IMR-90 (cell line): ENCODE results near the gene FAM163B. TPM values are rescaled to one million over a fixed set of nuclear protein-coding genes. Genes with fewer than 3 reads are reported as not detected.

ENCODE experiments used
- ATAC-seq: fragments of 200-7000 bp; cut with Tn5 transposase; 2 replicates; pipeline ENCODE4 v1.9.1; 2020; ENCODE audit warnings: low read depth, mild to moderate bottlenecking, moderate library complexity
- BruUV-seq: library from RNA; stranded (reverse); fragments of 400-500 nt; replicated peaks from 2 replicates; lab custom pipeline; 2021; lab: Mats Ljungman, UMichigan
- CTCF ChIA-PET: fragments of 300-600 bp; formaldehyde crosslinking; extraction: SDS; loops from one replicate; lab custom pipeline; 2021; ENCODE audit warnings: antibody characterized with exemption; lab: Yijun Ruan, JAX
- POLR2A ChIA-PET: fragments of 300-600 bp; sonication (Branson Sonifier 250); formaldehyde crosslinking; loops from one replicate; lab custom pipeline; 2022; ENCODE audit warnings: antibody characterized with exemption; ENCODE audit not compliant: unreplicated experiment; lab: Charles Lee
- DNase-seq: peaks from one replicate; pipeline ENCODE4 v3.0.0; 2013
- H2AFZ ChIP-seq: replicated peaks from 2 replicates; pipeline ENCODE3; 2013; ENCODE audit warnings: low read length, mild to moderate bottlenecking; ENCODE audit not compliant: poor library complexity
- H2AK5ac ChIP-seq: 2 replicates; pipeline ENCODE4 v1.6.1; 2013; ENCODE audit warnings: low read depth, low read length, inconsistent platforms
- H2AK9ac ChIP-seq: replicated peaks from 2 replicates; pipeline ENCODE3; 2013; ENCODE audit warnings: mild to moderate bottlenecking, low read depth, low read length, moderate library complexity; ENCODE audit not compliant: poor library complexity
- H2BK120ac ChIP-seq: 2 replicates; pipeline ENCODE4 v1.6.1; 2013; ENCODE audit warnings: low read depth, low read length, inconsistent platforms
- H2BK15ac ChIP-seq: 3 replicates; pipeline ENCODE4 v1.6.1; 2013; ENCODE audit warnings: low read depth, low read length, inconsistent platforms
- H2BK20ac ChIP-seq: 2 replicates; pipeline ENCODE4 v1.6.1; 2013; ENCODE audit warnings: low read depth, mild to moderate bottlenecking, inconsistent platforms, low read length, moderate library complexity
- H2BK5ac ChIP-seq: 2 replicates; pipeline ENCODE4 v1.6.1; 2013; ENCODE audit warnings: mild to moderate bottlenecking, low read depth, low read length, inconsistent platforms; ENCODE audit not compliant: poor library complexity, severe bottlenecking
- H3K14ac ChIP-seq: replicated peaks from 2 replicates; pipeline ENCODE4 v1.6.1; 2013; ENCODE audit warnings: low read depth, low read length, inconsistent platforms
- H3K18ac ChIP-seq: 2 replicates; pipeline ENCODE4 v1.6.1; 2013; ENCODE audit warnings: low read depth, low read length, control low read depth
- H3K23ac ChIP-seq: 2 replicates; pipeline ENCODE4 v1.6.1; 2013; ENCODE audit warnings: low read depth, low read length, inconsistent platforms
- H3K27ac ChIP-seq: 2 replicates; pipeline ENCODE4 v1.5.1; 2013; ENCODE audit warnings: mild to moderate bottlenecking, control low read depth, low read length; ENCODE audit not compliant: insufficient read depth
- H3K27me3 ChIP-seq: 2 replicates; pipeline ENCODE4 v1.6.1; 2013; ENCODE audit warnings: low read length; ENCODE audit not compliant: control insufficient read depth, insufficient read depth
- H3K36me3 ChIP-seq: 2 replicates; pipeline ENCODE4 v1.6.1; 2013; ENCODE audit warnings: low read length, mixed read lengths; ENCODE audit not compliant: control insufficient read depth, insufficient read depth
- H3K4ac ChIP-seq: 2 replicates; pipeline ENCODE4 v1.6.1; 2013; ENCODE audit warnings: low read depth, low read length, inconsistent platforms
- H3K4me1 ChIP-seq: 2 replicates; pipeline ENCODE4 v1.6.1; 2013; ENCODE audit warnings: low read length, mixed read lengths; ENCODE audit not compliant: control insufficient read depth, insufficient read depth
- H3K4me2 ChIP-seq: 2 replicates; pipeline ENCODE4 v1.6.1; 2013; ENCODE audit warnings: low read depth, mild to moderate bottlenecking, control low read depth, low read length, moderate library complexity
- H3K4me3 ChIP-seq: 2 replicates; pipeline ENCODE4 v1.5.1; 2013; ENCODE audit warnings: low read depth, mild to moderate bottlenecking, control low read depth, low read length, moderate library complexity; ENCODE audit not compliant: insufficient read depth
- H3K56ac ChIP-seq: 2 replicates; pipeline ENCODE4 v1.6.1; 2013; ENCODE audit warnings: low read length, inconsistent platforms; ENCODE audit not compliant: insufficient read depth; ENCODE audit errors: extremely low read depth
- H3K79me1 ChIP-seq, 2 experiments: 2 replicates each; pipeline ENCODE4 v1.6.1; 2013; ENCODE audit warnings: low read length in 2 of 2, inconsistent platforms in 1 of 2, low read depth in 1 of 2
- H3K9ac ChIP-seq: 2 replicates; pipeline ENCODE4 v1.6.1; 2013; ENCODE audit warnings: low read depth, low read length, control low read depth
- H3K9me1 ChIP-seq: 2 replicates; pipeline ENCODE4 v1.6.1; 2013; ENCODE audit warnings: low read length, inconsistent platforms; ENCODE audit not compliant: insufficient read depth
- H3K9me3 ChIP-seq: 2 replicates; pipeline ENCODE4 v1.6.1; 2013; ENCODE audit warnings: low read length; ENCODE audit not compliant: control insufficient read depth, insufficient read depth
- H4K20me1 ChIP-seq: 2 replicates; pipeline ENCODE4 v1.6.1; 2013; ENCODE audit warnings: low read length, inconsistent platforms; ENCODE audit not compliant: insufficient read depth
- H4K5ac ChIP-seq: 2 replicates; pipeline ENCODE4 v1.6.1; 2013; ENCODE audit warnings: mild to moderate bottlenecking, low read depth, low read length, control low read depth
- H4K8ac ChIP-seq, 2 experiments: 2 replicates each; pipeline ENCODE4 v1.6.1; 2013; ENCODE audit warnings: low read depth in 2 of 2, low read length in 2 of 2, control low read depth in 1 of 2, inconsistent platforms in 1 of 2
- H4K91ac ChIP-seq: 2 replicates; pipeline ENCODE4 v1.6.1; 2013; ENCODE audit warnings: low read depth, low read length, inconsistent platforms; ENCODE audit not compliant: insufficient read depth
- BHLHE40 ChIP-seq: fragments of 150-350 bp; IDR thresholded peaks from 2 replicates; pipeline ENCODE4 v1.6.1; 2016; ENCODE audit warnings: mild to moderate bottlenecking, low read depth, low read length
- CEBPB ChIP-seq: IDR thresholded peaks from 2 replicates; pipeline ENCODE4 v1.6.1; 2012; ENCODE audit warnings: low read depth, low read length, improper control_type of control experiment
- FOS ChIP-seq: fragments of 150-350 bp; IDR thresholded peaks from 2 replicates; pipeline ENCODE4 v1.6.1; 2016; ENCODE audit warnings: low read depth, low read length
- MAFK ChIP-seq: IDR thresholded peaks from 2 replicates; pipeline ENCODE4 v1.6.1; 2012; ENCODE audit warnings: low read depth, low read length, improper control_type of control experiment
- MAZ ChIP-seq: IDR thresholded peaks from 2 replicates; pipeline ENCODE4 v1.6.1; 2012; ENCODE audit warnings: low read depth, mild to moderate bottlenecking, low read length, improper control_type of control experiment, moderate library complexity, borderline replicate concordance
- MXI1 ChIP-seq: IDR thresholded peaks from 2 replicates; pipeline ENCODE4 v1.6.1; 2012; ENCODE audit warnings: low read depth, mild to moderate bottlenecking, low read length, moderate library complexity, borderline replicate concordance
- NFE2L2 ChIP-seq: fragments of 150-350 bp; IDR thresholded peaks from 2 replicates; pipeline ENCODE4 v1.6.1; 2016; ENCODE audit warnings: low read depth, mild to moderate bottlenecking, low read length
- RAD21 ChIP-seq: IDR thresholded peaks from 2 replicates; pipeline ENCODE4 v1.6.1; 2012; ENCODE audit warnings: low read length, improper control_type of control experiment
- RFX5 ChIP-seq: IDR thresholded peaks from 2 replicates; pipeline ENCODE4 v1.8.0; 2012; ENCODE audit warnings: low read depth, mild to moderate bottlenecking, low read length, moderate library complexity
- SMC3 ChIP-seq: fragments of 150-350 bp; IDR thresholded peaks from 2 replicates; pipeline ENCODE4 v1.6.1; 2016; ENCODE audit warnings: low read depth, mild to moderate bottlenecking, antibody characterized with exemption, low read length, moderate library complexity
- WGBS, 2 experiments: methylation state at CpG; one replicate each; pipeline versions ENCODE4 v1.1.5 to v1.1.7; 2013; ENCODE audit warnings: missing lambda C conversion rate in 2 of 2; ENCODE audit not compliant: insufficient read length in 1 of 2; ENCODE audit errors: extremely low coverage in 2 of 2; 5-methylcytosine and 5-hydroxymethylcytosine counted together
- dilution Hi-C: fragments of 300-500 bp; cut with HindIII; formaldehyde crosslinking; loops from one replicate; pipeline ENCODE4 v1.14.3; 2018; ENCODE audit warnings: low sequenced_read_pairs; ENCODE audit not compliant: unreplicated experiment
- in situ Hi-C: fragments of 300-500 bp; cut with MboI; formaldehyde crosslinking; loops from 3 replicates; pipeline ENCODE4 v1.14.3; 2019; ENCODE audit warnings: low sequenced_read_pairs, inconsistent platforms, mixed read lengths
- intact Hi-C: fragments of 100-400 bp; cut with micrococcal nuclease; formaldehyde crosslinking; loops from 2 replicates; pipeline ENCODE4 v1.10.0; 2022
- polyA plus RNA-seq, 3 experiments: library from polyadenylated mRNA; depleted of rRNA; stranded (reverse); fragments of >200 nt; gene quantifications; 2 replicates each; pipeline ENCODE4 v1.2.3, GENCODE V29; 2012; ENCODE audit warnings: low replicate concordance in 1 of 3
- total RNA-seq: library from RNA; depleted of rRNA; stranded (reverse); fragments of >200 nt; gene quantifications from 2 replicates; pipeline ENCODE4 v1.2.3, GENCODE V29; 2012
- TF ChIP-seq, protein P1 (sequence below): fragments of 150-350 bp; IDR thresholded peaks from 2 replicates; pipeline ENCODE4 v1.6.1; 2017; ENCODE audit warnings: mild to moderate bottlenecking, antibody characterized with exemption, low read length, low read depth
- TF ChIP-seq, protein P2 (sequence below): fragments of 150-350 bp; IDR thresholded peaks from 2 replicates; pipeline ENCODE4 v1.6.1; 2016; ENCODE audit warnings: low read depth, mild to moderate bottlenecking, low read length, moderate library complexity, borderline replicate concordance

The FAM163B gene
- total and polyA plus RNA-seq, 2 of the 4 experiments (the other 2 are of a cell fraction) = not detected

DNA sequence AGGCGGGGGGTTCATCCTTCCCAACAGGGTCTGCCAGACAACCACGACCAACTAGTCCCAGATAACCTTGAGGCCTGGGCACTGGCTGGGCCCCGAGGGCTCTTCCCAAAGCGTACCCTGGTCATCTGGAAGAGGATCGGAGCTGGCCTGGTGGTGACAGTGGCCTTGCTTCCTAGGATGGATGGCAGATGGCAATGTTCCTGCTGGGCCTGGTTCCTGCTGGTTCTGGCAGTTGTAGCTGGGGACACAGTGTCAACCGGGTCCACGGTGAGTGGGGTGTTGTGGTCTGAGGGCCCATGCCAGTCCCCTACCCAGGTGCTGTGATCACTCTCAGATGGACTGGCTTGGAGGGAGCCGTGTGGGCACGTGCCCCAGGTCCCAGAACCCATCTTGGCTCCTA, 72.7 kb downstream of the FAM163B start:
- no peak for ATAC-seq
- CTCF ChIA-PET = no interaction called here
- 90% methylated on average over 6 of the region's 9 CpGs; no CpG with 5 or more reads in 1 of the 2 experiments for WGBS, 2 experiments

More for the DNA sequence above, 72.7 kb downstream of the FAM163B start:
- DNase-seq = no peak
- Histone ChIP-seq H3K9me1 (no peaks in the 10 kb centered on the region), H3K18ac (no peak overlapping the region), H2BK20ac (no peak overlapping the region), H2AFZ (peak overlapping the region; percentile 21), H2BK120ac (no peak overlapping the region), H2BK15ac (no peak overlapping the region), H3K9me3 (no peaks in the 10 kb centered on the region), H3K4me3 (no peak overlapping the region), H3K4me2 (no peak overlapping the region), H3K23ac (no peak overlapping the region), H2BK5ac (no peak overlapping the region), H3K27me3 (peaks cover 46% of the 10 kb centered on the region), H3K4ac (no peak overlapping the region), H3K56ac (no peak overlapping the region), H4K5ac (no peak overlapping the region), H3K27ac (no peak overlapping the region), H3K4me1 (peaks cover 1% of the 10 kb centered on the region; the same call in 1 of the 2 replicates), H4K91ac (no peak overlapping the region), H3K14ac (no peak overlapping the region), H3K79me1 (no peaks in the 10 kb centered on the region), H3K36me3 (no peaks in the 10 kb centered on the region), H4K8ac (no peak overlapping the region), H4K20me1 (peaks cover 5% of the 10 kb centered on the region; the same call in 1 of the 2 replicates), H2AK5ac (no peak overlapping the region), H3K9ac (no peak overlapping the region), H2AK9ac (no peak overlapping the region)
- dilution Hi-C loops = no loop called here
- no peak for TF ChIP-seq MAZ
- TF ChIP-seq, protein P1, sequence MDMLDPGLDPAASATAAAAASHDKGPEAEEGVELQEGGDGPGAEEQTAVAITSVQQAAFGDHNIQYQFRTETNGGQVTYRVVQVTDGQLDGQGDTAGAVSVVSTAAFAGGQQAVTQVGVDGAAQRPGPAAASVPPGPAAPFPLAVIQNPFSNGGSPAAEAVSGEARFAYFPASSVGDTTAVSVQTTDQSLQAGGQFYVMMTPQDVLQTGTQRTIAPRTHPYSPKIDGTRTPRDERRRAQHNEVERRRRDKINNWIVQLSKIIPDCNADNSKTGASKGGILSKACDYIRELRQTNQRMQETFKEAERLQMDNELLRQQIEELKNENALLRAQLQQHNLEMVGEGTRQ = no peak
- no peak for TF ChIP-seq SMC3
- TF ChIP-seq NFE2L2 = no peak
- TF ChIP-seq, protein P2, sequence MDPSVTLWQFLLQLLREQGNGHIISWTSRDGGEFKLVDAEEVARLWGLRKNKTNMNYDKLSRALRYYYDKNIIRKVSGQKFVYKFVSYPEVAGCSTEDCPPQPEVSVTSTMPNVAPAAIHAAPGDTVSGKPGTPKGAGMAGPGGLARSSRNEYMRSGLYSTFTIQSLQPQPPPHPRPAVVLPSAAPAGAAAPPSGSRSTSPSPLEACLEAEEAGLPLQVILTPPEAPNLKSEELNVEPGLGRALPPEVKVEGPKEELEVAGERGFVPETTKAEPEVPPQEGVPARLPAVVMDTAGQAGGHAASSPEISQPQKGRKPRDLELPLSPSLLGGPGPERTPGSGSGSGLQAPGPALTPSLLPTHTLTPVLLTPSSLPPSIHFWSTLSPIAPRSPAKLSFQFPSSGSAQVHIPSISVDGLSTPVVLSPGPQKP = no peak
- no peak for TF ChIP-seq MAFK
- TF ChIP-seq FOS = no peak
- no peak for TF ChIP-seq MXI1
- no peak for TF ChIP-seq RFX5
- no peak for TF ChIP-seq RAD21
- TF ChIP-seq BHLHE40 = no peak
- no peak for TF ChIP-seq CEBPB
- in situ Hi-C loops = loop anchor here (10.0 kb wide), 2 partner anchors 198 to 458 kb away; partner anchors contain the start of genes SARDH and VAV2
- intact Hi-C loops = no loop called here
- POLR2A ChIA-PET = no interaction called here
- BruUV-seq = no TSS peak
